Mesenchymal stem cell (in vitro differentiated cells and primary cell): ENCODE data around the gene SNRNP40.
A peak's percentile ranks its signal among the peaks of the same experiment; 100 is the strongest.

ENCODE experiments used
- DNase-seq: peaks from one replicate; pipeline ENCODE4 v3.0.0-alpha.2; 2013
- H2AFZ ChIP-seq: one replicate; pipeline ENCODE4 v1.6.1; 2013; ENCODE audit warnings: low read depth, mild to moderate bottlenecking, control low read depth, inconsistent platforms, low read length, moderate library complexity
- H2AK5ac ChIP-seq: 2 replicates; pipeline ENCODE4 v1.6.1; 2013; ENCODE audit warnings: low read length, moderate library complexity, mild to moderate bottlenecking, inconsistent platforms; ENCODE audit not compliant: severe bottlenecking
- H2BK120ac ChIP-seq: one replicate; pipeline ENCODE4 v1.6.1; 2013; ENCODE audit warnings: low read depth, mild to moderate bottlenecking, inconsistent platforms, low read length, moderate library complexity
- H2BK12ac ChIP-seq, 2 experiments: one replicate each; pipeline ENCODE4 v1.6.1; 2013; ENCODE audit warnings: inconsistent platforms in 2 of 2, low read length in 2 of 2, mild to moderate bottlenecking in 2 of 2, moderate library complexity in 2 of 2, control low read depth in 1 of 2
- H2BK15ac ChIP-seq: one replicate; pipeline ENCODE4 v1.6.1; 2013; ENCODE audit warnings: mild to moderate bottlenecking, low read depth, inconsistent platforms; ENCODE audit not compliant: poor library complexity, severe bottlenecking
- H2BK5ac ChIP-seq: 2 replicates; pipeline ENCODE4 v1.6.1; 2013; ENCODE audit warnings: low read depth, mild to moderate bottlenecking, low read length, control low read depth, inconsistent platforms; ENCODE audit not compliant: poor library complexity, severe bottlenecking
- H3K14ac ChIP-seq, 2 experiments: one replicate each; pipeline ENCODE4 v1.6.1; 2013; ENCODE audit warnings: inconsistent platforms in 2 of 2, low read length in 2 of 2, control low read depth in 1 of 2, mild to moderate bottlenecking in 1 of 2, moderate library complexity in 1 of 2
- H3K18ac ChIP-seq, 2 experiments: one replicate each; pipeline ENCODE4 v1.6.1; 2013; ENCODE audit warnings: inconsistent platforms in 2 of 2, low read length in 2 of 2, control low read depth in 1 of 2, low read depth in 1 of 2, mild to moderate bottlenecking in 1 of 2
- H3K23ac ChIP-seq, 2 experiments: one replicate each; pipeline ENCODE4 v1.6.1; 2013; ENCODE audit warnings: inconsistent platforms in 2 of 2, low read length in 2 of 2, mild to moderate bottlenecking in 2 of 2, moderate library complexity in 2 of 2, control low read depth in 1 of 2
- H3K27ac ChIP-seq: 2 replicates; pipeline ENCODE4 v1.5.1; 2013; ENCODE audit warnings: mild to moderate bottlenecking, moderate library complexity, low read length, control low read depth, inconsistent platforms; ENCODE audit not compliant: poor library complexity, severe bottlenecking
- H3K27me3 ChIP-seq, 2 experiments: 2 replicates each; pipeline versions ENCODE4 v1.6.1 to v1.7.0; 2013; ENCODE audit warnings: low read length in 2 of 2, mild to moderate bottlenecking in 2 of 2, moderate library complexity in 2 of 2, control low read depth in 1 of 2, inconsistent platforms in 1 of 2; ENCODE audit not compliant: control insufficient read depth in 1 of 2, insufficient read depth in 1 of 2
- H3K36me3 ChIP-seq, 2 experiments: 2 replicates each; pipeline versions ENCODE4 v1.6.1 to v1.7.0; 2013; ENCODE audit warnings: low read length in 2 of 2, control low read depth in 1 of 2, inconsistent platforms in 1 of 2, low read depth in 1 of 2, mild to moderate bottlenecking in 1 of 2; ENCODE audit not compliant: insufficient read depth in 2 of 2, control insufficient read depth in 1 of 2
- H3K4ac ChIP-seq, 2 experiments: one replicate each; pipeline ENCODE4 v1.6.1; 2013; ENCODE audit warnings: inconsistent platforms in 2 of 2, low read length in 2 of 2, mild to moderate bottlenecking in 2 of 2, moderate library complexity in 2 of 2, control low read depth in 1 of 2, low read depth in 1 of 2
- H3K4me1 ChIP-seq: 2 replicates; pipeline ENCODE4 v1.6.1; 2013; ENCODE audit warnings: low read depth, low read length, control low read depth; ENCODE audit not compliant: control insufficient read depth, insufficient read depth
- H3K4me2 ChIP-seq: 2 replicates; pipeline ENCODE4 v1.6.1; 2013; ENCODE audit warnings: low read length, mild to moderate bottlenecking, inconsistent platforms; ENCODE audit not compliant: poor library complexity, severe bottlenecking
- H3K4me3 ChIP-seq, 2 experiments: 2 replicates each; pipeline versions ENCODE4 v1.5.1 to v1.7.0; 2013; ENCODE audit warnings: low read length in 2 of 2, mild to moderate bottlenecking in 2 of 2, control low read depth in 1 of 2, low read depth in 1 of 2; ENCODE audit not compliant: insufficient read depth in 1 of 2
- H3K79me1 ChIP-seq: replicated peaks from 2 replicates; pipeline ENCODE4 v1.6.1; 2013; ENCODE audit warnings: mild to moderate bottlenecking, control low read depth, low read length, inconsistent platforms; ENCODE audit not compliant: poor library complexity, severe bottlenecking
- H3K9ac ChIP-seq: 2 replicates; pipeline ENCODE4 v1.7.0; 2013; ENCODE audit warnings: mild to moderate bottlenecking, low read length, moderate library complexity
- H3K9me3 ChIP-seq: 2 replicates; pipeline ENCODE4 v1.7.0; 2013; ENCODE audit warnings: mild to moderate bottlenecking, low read length; ENCODE audit not compliant: control insufficient read depth
- H4K8ac ChIP-seq: one replicate; pipeline ENCODE4 v1.6.1; 2013; ENCODE audit warnings: inconsistent platforms, mild to moderate bottlenecking, low read length, moderate library complexity
- H4K91ac ChIP-seq: one replicate; pipeline ENCODE4 v1.6.1; 2013; ENCODE audit warnings: mild to moderate bottlenecking, low read length, inconsistent platforms
- WGBS: methylation state at CpG from one replicate; pipeline ENCODE4 v1.1.7; 2013; ENCODE audit warnings: mixed read lengths; 5-methylcytosine and 5-hydroxymethylcytosine counted together

Gene SNRNP40

DNA sequence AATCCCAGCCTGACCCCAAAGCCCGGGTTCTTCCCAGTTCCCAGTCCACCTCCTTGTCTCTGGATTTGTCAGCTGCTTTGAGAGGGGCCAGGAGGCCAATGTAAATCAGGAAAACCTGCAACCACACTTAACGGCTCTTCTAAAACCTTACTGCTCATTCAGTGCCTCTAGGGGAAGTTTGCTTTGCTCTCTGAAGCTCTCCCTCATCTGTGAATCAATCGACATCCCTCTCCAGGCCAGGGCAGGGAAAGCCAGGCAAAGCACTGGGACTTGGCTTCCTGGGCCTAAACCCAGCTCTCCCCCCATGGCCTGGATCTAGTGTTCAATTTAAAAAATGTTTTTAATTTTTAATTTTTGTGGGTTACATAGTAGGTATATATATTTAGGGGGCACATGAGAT, 66.2 kb downstream of the SNRNP40 start:
- WGBS = 42% methylated on average over 3 of the region's 3 CpGs

DNA sequence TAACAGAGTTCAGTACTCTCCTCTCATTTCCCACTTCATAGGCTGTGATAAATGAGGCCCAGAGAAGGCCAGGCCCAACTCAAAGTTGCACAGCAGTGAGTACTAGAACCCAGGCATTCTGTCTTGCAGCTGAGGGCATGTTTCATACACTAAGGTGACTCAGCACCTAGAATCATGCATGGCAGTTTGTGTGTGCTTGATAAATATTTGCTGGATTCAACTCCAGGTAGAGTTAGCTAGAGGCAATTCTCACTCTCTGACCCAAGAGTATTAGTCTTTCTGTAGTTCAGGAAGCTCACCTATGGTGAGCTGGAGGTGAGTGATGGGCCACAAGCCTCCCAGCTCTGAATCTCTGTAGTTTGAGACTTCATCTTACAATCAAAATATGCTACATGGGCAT, 67.6 kb downstream of the SNRNP40 start:
- Histone ChIP-seq H3K18ac (no peak overlapping the region), H3K9ac (no peak overlapping the region), H3K4me2 (no peak overlapping the region), H3K27me3 (peaks cover 16 to 22% of the 10 kb centered on the region in 2 experiments), H3K79me1 (no peaks in the 10 kb centered on the region), H3K9me3 (no peaks in the 10 kb centered on the region), H3K23ac (no peak overlapping the region), H2BK120ac (no peak overlapping the region), H3K4ac (no peak overlapping the region), H2BK5ac (no peak overlapping the region), H4K8ac (peak overlapping the region; percentile 30), H3K27ac (no peak overlapping the region), H3K14ac (no peak overlapping the region), H2AK5ac (no peak overlapping the region), H3K36me3 (no peaks in the 10 kb centered on the region), H3K4me3 (no peak overlapping the region), H4K91ac (no peak overlapping the region), H3K4me1 (no peaks in the 10 kb centered on the region), H2BK12ac (no peak overlapping the region), H2BK15ac (no peak overlapping the region), H2AFZ (no peak overlapping the region)
- no peak for DNase-seq

More for the DNA sequence above, 66.2 kb downstream of the SNRNP40 start:
- Histone ChIP-seq H3K27ac (no peak overlapping the region), H3K79me1 (no peaks in the 10 kb centered on the region), H3K4me2 (no peak overlapping the region), H3K27me3 (peaks cover 20 to 28% of the 10 kb centered on the region in 2 experiments), H3K9me3 (no peaks in the 10 kb centered on the region), H3K36me3 (no peaks in the 10 kb centered on the region), H2BK12ac (no peak overlapping the region), H4K8ac (no peak overlapping the region), H3K9ac (no peak overlapping the region), H3K14ac (no peak overlapping the region), H3K4ac (no peak overlapping the region), H3K4me3 (no peak overlapping the region), H3K23ac (peak overlapping the region in 1 of 2 experiments; percentile 9), H4K91ac (no peak overlapping the region), H2AFZ (no peak overlapping the region), H3K18ac (no peak overlapping the region), H3K4me1 (no peaks in the 10 kb centered on the region), H2BK120ac (no peak overlapping the region), H2AK5ac (no peak overlapping the region), H2BK15ac (no peak overlapping the region), H2BK5ac (no peak overlapping the region)
- no peak for DNase-seq

DNA sequence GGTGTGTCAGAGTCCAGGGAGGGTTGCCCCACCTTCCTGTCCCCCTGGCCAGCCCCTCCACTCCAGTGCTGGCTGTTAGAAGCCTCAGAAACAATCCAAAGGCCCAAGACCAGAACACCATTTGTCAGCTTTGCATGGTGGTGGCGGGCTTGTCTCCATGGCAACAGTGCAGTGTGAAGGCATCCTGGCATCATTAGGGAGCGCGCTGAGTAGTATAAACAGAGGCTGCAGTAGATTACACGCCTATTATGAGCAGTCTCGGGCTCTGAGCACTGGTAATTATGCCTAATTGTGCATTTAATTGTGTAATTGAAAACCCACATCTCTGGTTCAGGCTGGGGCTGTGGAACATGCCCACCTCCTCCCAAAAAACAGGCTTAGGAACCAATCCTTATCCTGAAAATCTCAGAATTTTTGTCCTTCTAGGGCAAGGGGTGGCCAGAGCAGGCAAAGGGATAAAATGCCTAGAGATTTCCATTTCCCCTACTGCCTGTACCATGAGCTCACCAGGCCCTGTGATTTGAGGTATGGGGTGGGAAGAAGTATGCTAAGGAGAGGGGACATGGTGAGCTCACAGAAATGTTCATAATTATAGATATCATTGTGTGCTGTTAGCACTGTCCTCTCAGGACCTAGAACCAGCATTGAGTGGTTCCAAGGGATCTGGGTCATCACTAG, 68.6 kb downstream of the SNRNP40 start:
- H3K27ac ChIP-seq = no peak overlapping the region
- no peak overlapping the region for H2AK5ac ChIP-seq
- no peak for DNase-seq
- H3K27me3 ChIP-seq = peaks cover 18 to 20% of the 10 kb centered on the region in 2 experiments
- H3K9me3 ChIP-seq = no peaks in the 10 kb centered on the region
- 61% methylated on average over 5 of the region's 5 CpGs for WGBS
- H4K8ac ChIP-seq = no peak overlapping the region
- no peak overlapping the region for H2BK120ac ChIP-seq
- no peak overlapping the region for H2BK5ac ChIP-seq
- no peak overlapping the region for H3K14ac ChIP-seq
- no peaks in the 10 kb centered on the region for H3K79me1 ChIP-seq
- H3K9ac ChIP-seq = no peak overlapping the region
- H3K4me1 ChIP-seq = no peaks in the 10 kb centered on the region
- no peak overlapping the region for H2BK15ac ChIP-seq
- no peak overlapping the region for H3K4ac ChIP-seq
- no peak overlapping the region for H3K4me2 ChIP-seq
- H2BK12ac ChIP-seq = no peak overlapping the region
- H3K18ac ChIP-seq = no peak overlapping the region
- no peak overlapping the region for H3K4me3 ChIP-seq
- H4K91ac ChIP-seq = no peak overlapping the region
- H3K23ac ChIP-seq = no peak overlapping the region
- no peak overlapping the region for H2AFZ ChIP-seq
- H3K36me3 ChIP-seq = no peaks in the 10 kb centered on the region

DNA sequence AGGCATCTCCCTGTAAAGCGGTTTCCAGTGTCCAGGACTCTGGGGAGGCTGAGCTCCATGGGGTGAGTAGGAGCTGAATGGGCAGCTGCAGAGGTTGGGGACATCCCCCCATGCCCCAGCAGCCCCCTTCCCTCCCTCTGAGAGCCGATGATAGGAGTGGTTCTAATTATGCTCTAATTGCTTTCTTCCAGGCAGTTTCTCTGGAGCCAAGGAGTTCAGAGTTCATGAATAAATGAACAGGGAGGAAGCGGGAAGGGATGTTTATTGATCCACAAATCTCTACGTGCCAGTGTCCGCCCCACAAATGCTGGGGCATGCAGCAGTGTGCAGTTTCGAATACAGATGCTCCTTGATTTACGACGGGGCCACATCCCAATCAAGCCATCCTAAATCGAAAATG, 72.5 kb downstream of the SNRNP40 start:
- no peaks in the 10 kb centered on the region for H3K36me3 ChIP-seq
- H4K8ac ChIP-seq = no peak overlapping the region
- H2BK12ac ChIP-seq = no peak overlapping the region
- H3K4ac ChIP-seq = no peak overlapping the region
- H3K9me3 ChIP-seq = no peaks in the 10 kb centered on the region
- no peak overlapping the region for H3K14ac ChIP-seq
- no peak overlapping the region for H3K4me3 ChIP-seq
- no peak overlapping the region for H3K18ac ChIP-seq
- H3K27ac ChIP-seq = no peak overlapping the region
- 52% methylated on average over 8 of the region's 9 CpGs for WGBS
- no peak overlapping the region for H2BK5ac ChIP-seq
- no peak overlapping the region for H2BK120ac ChIP-seq
- H3K79me1 ChIP-seq = no peaks in the 10 kb centered on the region
- no peak overlapping the region for H3K23ac ChIP-seq
- no peak for DNase-seq
- no peak overlapping the region for H2BK15ac ChIP-seq
- H3K9ac ChIP-seq = no peak overlapping the region
- peaks cover 1% of the 10 kb centered on the region for H3K4me1 ChIP-seq
- no peak overlapping the region for H3K4me2 ChIP-seq
- H4K91ac ChIP-seq = no peak overlapping the region
- no peak overlapping the region for H2AFZ ChIP-seq
- H2AK5ac ChIP-seq = no peak overlapping the region
- peaks cover 27 to 32% of the 10 kb centered on the region in 2 experiments for H3K27me3 ChIP-seq
